Liver (tissue), 9 donors: Measurements from ENCODE around the gene ABLIM3. TPM values are rescaled to one million over a fixed set of nuclear protein-coding genes. Genes with fewer than 3 reads are reported as not detected.

Experiments used
- DNase-seq: peaks from one replicate; pipeline ENCODE4 v3.0.0-alpha.2; 2017; ENCODE audit warnings: low spot score
- H3K27ac ChIP-seq, 2 donors: one replicate each; pipeline ENCODE4 v1.7.0; 2013; ENCODE audit warnings: inconsistent platforms in 2 of 2, low read length in 2 of 2, control low read depth in 1 of 2, low read depth in 1 of 2, mild to moderate bottlenecking in 1 of 2
- H3K27me3 ChIP-seq, 4 donors: one replicate each; pipeline versions ENCODE4 v1.6.1 to v1.7.0; 2013; ENCODE audit warnings: low read length in 3 of 4, inconsistent platforms in 1 of 4, mild to moderate bottlenecking in 1 of 4, moderate library complexity in 1 of 4; ENCODE audit not compliant: control insufficient read depth in 4 of 4, insufficient read depth in 4 of 4
- H3K36me3 ChIP-seq, 4 donors: one replicate each; pipeline versions ENCODE4 v1.6.1 to v1.7.0; 2013; ENCODE audit warnings: low read length in 3 of 4, mild to moderate bottlenecking in 3 of 4, low read depth in 1 of 4, moderate library complexity in 1 of 4; ENCODE audit not compliant: control insufficient read depth in 4 of 4, insufficient read depth in 3 of 4
- H3K4me1 ChIP-seq, 4 donors: one replicate each; pipeline versions ENCODE4 v1.6.1 to v1.7.0; 2013; ENCODE audit warnings: low read length in 3 of 4, mild to moderate bottlenecking in 3 of 4, moderate library complexity in 1 of 4; ENCODE audit not compliant: control insufficient read depth in 4 of 4, insufficient read depth in 4 of 4
- H3K4me3 ChIP-seq, 3 donors: one replicate each; pipeline versions ENCODE4 v1.6.1 to v1.7.0; 2013; ENCODE audit warnings: low read length in 3 of 3, control low read depth in 1 of 3, low read depth in 1 of 3, mild to moderate bottlenecking in 1 of 3
- H3K9ac ChIP-seq, 2 donors: one replicate each; pipeline ENCODE4 v1.7.0; 2013; ENCODE audit warnings: low read length in 2 of 2, mild to moderate bottlenecking in 2 of 2, moderate library complexity in 2 of 2, control low read depth in 1 of 2, low read depth in 1 of 2
- H3K9me3 ChIP-seq, 4 donors: one replicate each; pipeline versions ENCODE4 v1.6.1 to v1.7.0; 2013; ENCODE audit warnings: low read length in 3 of 4; ENCODE audit not compliant: control insufficient read depth in 4 of 4
- EGR1 ChIP-seq, 2 donors: IDR thresholded peaks; 2 replicates each; pipeline ENCODE4 v1.6.1; 2016 to 2018; ENCODE audit warnings: antibody characterized with exemption in 2 of 2, low read depth in 2 of 2
- FOXA1 ChIP-seq: IDR thresholded peaks from 2 replicates; pipeline ENCODE4 v1.6.1; 2016; ENCODE audit warnings: antibody characterized with exemption
- HNF4A ChIP-seq, 2 donors: conservative IDR thresholded peaks; 2 replicates each; pipeline ENCODE4 v1.6.1; 2016; ENCODE audit warnings: antibody characterized with exemption in 2 of 2, mild to moderate bottlenecking in 2 of 2
- HNF4G ChIP-seq: IDR thresholded peaks from 2 replicates; pipeline ENCODE4 v1.6.1; 2016; ENCODE audit warnings: antibody characterized with exemption
- JUND ChIP-seq, 2 donors: IDR thresholded peaks; 2 replicates each; pipeline ENCODE4 v1.6.1; 2016; ENCODE audit warnings: antibody characterized with exemption in 2 of 2
- MAX ChIP-seq: IDR thresholded peaks from 2 replicates; pipeline ENCODE4 v1.6.1; 2016; ENCODE audit warnings: antibody characterized with exemption
- RAD21 ChIP-seq, 2 donors: IDR thresholded peaks; 2 replicates each; pipeline ENCODE4 v1.6.1; 2016; ENCODE audit warnings: antibody characterized with exemption in 2 of 2, mild to moderate bottlenecking in 2 of 2
- RXRA ChIP-seq, 2 donors: IDR thresholded peaks; 2 replicates each; pipeline ENCODE4 v1.6.1; 2017 to 2018; ENCODE audit warnings: antibody characterized with exemption in 2 of 2, mild to moderate bottlenecking in 1 of 2
- SP1 ChIP-seq: IDR thresholded peaks from 2 replicates; pipeline ENCODE4 v1.6.1; 2018; ENCODE audit warnings: antibody characterized with exemption, mild to moderate bottlenecking
- YY1 ChIP-seq: IDR thresholded peaks from 2 replicates; pipeline ENCODE4 v1.6.1; 2016; ENCODE audit warnings: antibody characterized with exemption, mild to moderate bottlenecking
- WGBS: extraction: QIAGEN DNeasy Blood & Tissue Kit; methylation state at CpG from one replicate; pipeline ENCODE4 v1.1.7; 2013; 5-methylcytosine and 5-hydroxymethylcytosine counted together
- polyA plus RNA-seq, 2 donors: library from polyadenylated mRNA; stranded (reverse) in 1 of 2; unstranded in 1 of 2; fragments of 200-250 nt in 1 of 2; fragments of >200 nt in 1 of 2; fragmentation: Nextera tagmentation in 1 of 2; extraction: Ambion mirVana in 1 of 2; gene quantifications; one replicate each; pipeline versions ENCODE4 v1.2.1 to v1.2.3, GENCODE V29; 2013 to 2015
- total RNA-seq, 2 donors: library from RNA; depleted of rRNA; stranded (reverse); fragments of >200 nt; gene quantifications; one replicate each; pipeline ENCODE4 v1.2.3, GENCODE V29; 2014
- TF ChIP-seq, protein P1 (sequence below): IDR thresholded peaks from 2 replicates; pipeline ENCODE4 v1.6.1; 2016; ENCODE audit warnings: antibody characterized with exemption, mild to moderate bottlenecking
- TF ChIP-seq, protein P2 (sequence below): IDR thresholded peaks from 2 replicates; pipeline ENCODE4 v1.6.1; 2016; ENCODE audit warnings: antibody characterized with exemption
- donor health status: healthy.
- donor health status: healthy.
- donor health status: healthy.
- donor health status: healthy.
- donor health status: healthy.

Gene ABLIM3
- total and polyA plus RNA-seq, 4 donors = 6.8 to 131 (median 43.1) TPM

- no peak overlapping the region for H3K27ac ChIP-seq
- DNase-seq = no peak
- no peak overlapping the region for H3K9ac ChIP-seq
- no peak overlapping the region for H3K4me3 ChIP-seq
- H3K27me3 ChIP-seq = no peaks in the 10 kb centered on the region
- H3K4me1 ChIP-seq = peaks cover 11 to 40% (median 20%) of the 10 kb centered on the region in 4 donors
- TF ChIP-seq HNF4A (conservative IDR thresholded peaks at IDR 0.05) = no peak
- no peak for TF ChIP-seq FOXA1
- no peak for TF ChIP-seq YY1
- TF ChIP-seq EGR1 (IDR thresholded peaks at IDR 0.05; ENCODE audit: low read depth in 2 of 2) = no peak
- TF ChIP-seq, protein P1, sequence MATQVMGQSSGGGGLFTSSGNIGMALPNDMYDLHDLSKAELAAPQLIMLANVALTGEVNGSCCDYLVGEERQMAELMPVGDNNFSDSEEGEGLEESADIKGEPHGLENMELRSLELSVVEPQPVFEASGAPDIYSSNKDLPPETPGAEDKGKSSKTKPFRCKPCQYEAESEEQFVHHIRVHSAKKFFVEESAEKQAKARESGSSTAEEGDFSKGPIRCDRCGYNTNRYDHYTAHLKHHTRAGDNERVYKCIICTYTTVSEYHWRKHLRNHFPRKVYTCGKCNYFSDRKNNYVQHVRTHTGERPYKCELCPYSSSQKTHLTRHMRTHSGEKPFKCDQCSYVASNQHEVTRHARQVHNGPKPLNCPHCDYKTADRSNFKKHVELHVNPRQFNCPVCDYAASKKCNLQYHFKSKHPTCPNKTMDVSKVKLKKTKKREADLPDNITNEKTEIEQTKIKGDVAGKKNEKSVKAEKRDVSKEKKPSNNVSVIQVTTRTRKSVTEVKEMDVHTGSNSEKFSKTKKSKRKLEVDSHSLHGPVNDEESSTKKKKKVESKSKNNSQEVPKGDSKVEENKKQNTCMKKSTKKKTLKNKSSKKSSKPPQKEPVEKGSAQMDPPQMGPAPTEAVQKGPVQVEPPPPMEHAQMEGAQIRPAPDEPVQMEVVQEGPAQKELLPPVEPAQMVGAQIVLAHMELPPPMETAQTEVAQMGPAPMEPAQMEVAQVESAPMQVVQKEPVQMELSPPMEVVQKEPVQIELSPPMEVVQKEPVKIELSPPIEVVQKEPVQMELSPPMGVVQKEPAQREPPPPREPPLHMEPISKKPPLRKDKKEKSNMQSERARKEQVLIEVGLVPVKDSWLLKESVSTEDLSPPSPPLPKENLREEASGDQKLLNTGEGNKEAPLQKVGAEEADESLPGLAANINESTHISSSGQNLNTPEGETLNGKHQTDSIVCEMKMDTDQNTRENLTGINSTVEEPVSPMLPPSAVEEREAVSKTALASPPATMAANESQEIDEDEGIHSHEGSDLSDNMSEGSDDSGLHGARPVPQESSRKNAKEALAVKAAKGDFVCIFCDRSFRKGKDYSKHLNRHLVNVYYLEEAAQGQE = no peak
- no peak for TF ChIP-seq JUND (IDR thresholded peaks at IDR 0.05)
- no peak for TF ChIP-seq RXRA (IDR thresholded peaks at IDR 0.05)
- TF ChIP-seq RAD21 (IDR thresholded peaks at IDR 0.05) = no peak
- no peak for TF ChIP-seq SP1
- TF ChIP-seq MAX = no peak
- no peak for TF ChIP-seq HNF4G
- H3K36me3 ChIP-seq = peaks cover 0 to 8% (median 2%) of the 10 kb centered on the region in 4 donors
- no peaks in the 10 kb centered on the region for H3K9me3 ChIP-seq
Measured at GRCh38 chr5:149166128-149166527, 24.8 kb downstream of the ABLIM3 start.

DNA sequence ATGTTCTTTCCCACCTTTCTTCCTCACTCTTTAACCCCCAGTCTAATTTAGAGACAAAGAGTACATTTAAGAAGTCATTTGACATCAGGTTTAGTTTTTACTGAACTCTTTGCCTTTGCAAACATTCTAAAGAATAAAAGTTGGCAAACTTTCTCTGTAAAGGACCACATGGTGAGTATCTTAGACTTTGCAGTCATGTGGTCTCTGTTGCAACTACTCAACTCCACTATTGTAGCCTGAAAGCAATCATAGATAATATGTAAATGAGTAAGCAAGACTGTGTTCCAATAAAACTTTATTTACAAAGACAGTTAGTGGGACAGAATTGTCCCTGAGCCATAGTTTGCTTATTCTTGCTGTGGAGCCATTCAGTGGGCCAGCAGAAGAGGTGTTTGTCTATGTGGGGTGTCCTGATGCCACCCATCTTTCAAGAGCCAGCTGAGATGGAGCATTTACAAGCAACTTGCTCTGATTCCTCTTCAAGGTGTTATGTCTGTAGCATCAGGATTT lies 25.4 kb downstream of the ABLIM3 start:
- Histone ChIP-seq H3K27me3 (no peaks in the 10 kb centered on the region), H3K4me3 (no peak overlapping the region), H3K4me1 (peaks cover 11 to 39% (median 20%) of the 10 kb centered on the region in 4 donors), H3K27ac (no peak overlapping the region), H3K9ac (no peak overlapping the region), H3K36me3 (peaks cover 0 to 8% (median 2%) of the 10 kb centered on the region in 4 donors), H3K9me3 (no peaks in the 10 kb centered on the region)
- DNase-seq = no peak
- TF ChIP-seq RXRA (IDR thresholded peaks at IDR 0.05) = no peak
- no peak for TF ChIP-seq HNF4A (conservative IDR thresholded peaks at IDR 0.05)
- TF ChIP-seq, protein P2, sequence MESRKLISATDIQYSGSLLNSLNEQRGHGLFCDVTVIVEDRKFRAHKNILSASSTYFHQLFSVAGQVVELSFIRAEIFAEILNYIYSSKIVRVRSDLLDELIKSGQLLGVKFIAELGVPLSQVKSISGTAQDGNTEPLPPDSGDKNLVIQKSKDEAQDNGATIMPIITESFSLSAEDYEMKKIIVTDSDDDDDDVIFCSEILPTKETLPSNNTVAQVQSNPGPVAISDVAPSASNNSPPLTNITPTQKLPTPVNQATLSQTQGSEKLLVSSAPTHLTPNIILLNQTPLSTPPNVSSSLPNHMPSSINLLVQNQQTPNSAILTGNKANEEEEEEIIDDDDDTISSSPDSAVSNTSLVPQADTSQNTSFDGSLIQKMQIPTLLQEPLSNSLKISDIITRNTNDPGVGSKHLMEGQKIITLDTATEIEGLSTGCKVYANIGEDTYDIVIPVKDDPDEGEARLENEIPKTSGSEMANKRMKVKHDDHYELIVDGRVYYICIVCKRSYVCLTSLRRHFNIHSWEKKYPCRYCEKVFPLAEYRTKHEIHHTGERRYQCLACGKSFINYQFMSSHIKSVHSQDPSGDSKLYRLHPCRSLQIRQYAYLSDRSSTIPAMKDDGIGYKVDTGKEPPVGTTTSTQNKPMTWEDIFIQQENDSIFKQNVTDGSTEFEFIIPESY = no peak
- no peak for TF ChIP-seq SP1

DNA sequence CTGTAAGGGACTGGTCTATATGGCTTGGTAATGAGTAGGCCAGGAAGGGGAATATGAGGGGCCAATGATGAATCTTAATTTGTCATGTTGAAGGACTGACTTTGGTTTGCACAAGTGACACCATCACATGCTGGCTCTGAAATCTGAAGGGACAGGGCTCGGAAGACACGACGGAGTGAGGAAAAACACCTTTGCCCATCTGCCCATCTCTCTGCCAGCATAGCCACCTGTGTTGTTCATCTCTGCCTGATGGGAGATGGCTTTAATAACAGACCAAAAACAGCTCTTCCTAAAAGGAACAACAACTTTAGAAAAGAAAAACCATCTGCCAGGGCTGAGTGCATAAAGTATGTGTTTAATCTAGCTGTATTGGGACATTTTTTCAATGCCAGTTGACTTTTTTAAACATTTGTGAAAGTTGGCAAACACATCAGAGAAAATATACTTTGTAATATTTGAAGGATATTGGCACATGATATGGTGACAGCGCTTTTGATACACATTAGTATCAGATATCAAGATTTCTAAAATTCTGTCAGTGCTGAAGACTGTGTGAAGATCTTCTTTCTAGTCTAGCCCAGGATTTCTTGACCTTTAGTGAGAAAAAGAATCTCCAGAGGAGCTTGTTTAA lies 27.1 kb downstream of the ABLIM3 start:
- Histone ChIP-seq H3K9ac (no peak overlapping the region), H3K36me3 (peaks cover 0 to 8% (median 3%) of the 10 kb centered on the region in 4 donors), H3K4me3 (no peak overlapping the region), H3K27ac (no peak overlapping the region), H3K9me3 (no peaks in the 10 kb centered on the region), H3K4me1 (peaks cover 6 to 33% (median 16%) of the 10 kb centered on the region in 4 donors), H3K27me3 (no peaks in the 10 kb centered on the region)
- TF ChIP-seq HNF4G (no peak), RXRA (IDR thresholded peaks at IDR 0.05) (no peak)
- WGBS = 78% methylated on average over 4 of the region's 4 CpGs
- DNase-seq = no peak
